Thyroid gland (tissue), 4 donors: ENCODE measurements around the gene EN2.

ENCODE experiments used
- CTCF ChIP-seq, 6 experiments: fragments of 200-600 bp in 3 of 6; fragments of 450-650 bp in 3 of 6; sonication (generic) in 3 of 6; IDR thresholded peaks; one replicate each; pipeline ENCODE4 v1.5.1; 2016 to 2019; ENCODE audit warnings: antibody characterized with exemption in 6 of 6, mild to moderate bottlenecking in 2 of 6, inconsistent platforms in 1 of 6, moderate library complexity in 1 of 6
- POLR2A ChIP-seq, 2 donors: fragments of 450-650 bp; IDR thresholded peaks; one replicate each; pipeline ENCODE4 v1.6.1; 2017; ENCODE audit warnings: antibody characterized with exemption in 2 of 2, mild to moderate bottlenecking in 2 of 2, moderate library complexity in 1 of 2

DNA sequence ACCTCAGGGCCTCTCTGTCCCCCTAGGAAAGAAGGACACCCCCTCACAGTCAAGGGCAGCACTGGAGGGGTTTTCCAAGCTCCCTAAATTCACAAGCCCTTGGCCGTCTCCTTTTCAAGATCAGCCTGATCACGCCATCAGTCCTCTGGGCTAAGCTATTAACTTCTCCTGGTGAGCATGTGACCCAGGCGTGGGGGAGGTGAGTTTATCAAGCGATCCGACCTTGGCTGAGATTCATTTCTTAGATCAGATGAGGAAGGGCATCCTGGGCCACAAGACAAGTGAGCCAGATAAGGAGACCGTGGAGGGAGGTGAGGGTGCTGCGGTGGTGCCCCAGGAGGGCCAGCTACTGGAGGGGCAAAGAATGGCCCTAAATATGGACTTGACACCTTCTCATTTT is 19.2 kb upstream of the EN2 start:
- TF ChIP-seq CTCF (IDR thresholded peaks at IDR 0.05) (no peak), POLR2A (IDR thresholded peaks at IDR 0.05) (no peak)
